Measurements from ENCODE around the gene PLEKHA8. TPM values are rescaled to one million over a fixed set of nuclear protein-coding genes. Genes with fewer than 3 reads are reported as not detected.

The PLEKHA8 gene, protein sequence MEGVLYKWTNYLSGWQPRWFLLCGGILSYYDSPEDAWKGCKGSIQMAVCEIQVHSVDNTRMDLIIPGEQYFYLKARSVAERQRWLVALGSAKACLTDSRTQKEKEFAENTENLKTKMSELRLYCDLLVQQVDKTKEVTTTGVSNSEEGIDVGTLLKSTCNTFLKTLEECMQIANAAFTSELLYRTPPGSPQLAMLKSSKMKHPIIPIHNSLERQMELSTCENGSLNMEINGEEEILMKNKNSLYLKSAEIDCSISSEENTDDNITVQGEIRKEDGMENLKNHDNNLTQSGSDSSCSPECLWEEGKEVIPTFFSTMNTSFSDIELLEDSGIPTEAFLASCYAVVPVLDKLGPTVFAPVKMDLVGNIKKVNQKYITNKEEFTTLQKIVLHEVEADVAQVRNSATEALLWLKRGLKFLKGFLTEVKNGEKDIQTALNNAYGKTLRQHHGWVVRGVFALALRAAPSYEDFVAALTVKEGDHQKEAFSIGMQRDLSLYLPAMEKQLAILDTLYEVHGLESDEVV
- total RNA-seq: 5.7 TPM
- long read RNA-seq, partial matches to known transcripts: 0 of 8 reads
- long read RNA-seq, other reads (novel, unspliced or antisense): 5 of 8 reads

DNA sequence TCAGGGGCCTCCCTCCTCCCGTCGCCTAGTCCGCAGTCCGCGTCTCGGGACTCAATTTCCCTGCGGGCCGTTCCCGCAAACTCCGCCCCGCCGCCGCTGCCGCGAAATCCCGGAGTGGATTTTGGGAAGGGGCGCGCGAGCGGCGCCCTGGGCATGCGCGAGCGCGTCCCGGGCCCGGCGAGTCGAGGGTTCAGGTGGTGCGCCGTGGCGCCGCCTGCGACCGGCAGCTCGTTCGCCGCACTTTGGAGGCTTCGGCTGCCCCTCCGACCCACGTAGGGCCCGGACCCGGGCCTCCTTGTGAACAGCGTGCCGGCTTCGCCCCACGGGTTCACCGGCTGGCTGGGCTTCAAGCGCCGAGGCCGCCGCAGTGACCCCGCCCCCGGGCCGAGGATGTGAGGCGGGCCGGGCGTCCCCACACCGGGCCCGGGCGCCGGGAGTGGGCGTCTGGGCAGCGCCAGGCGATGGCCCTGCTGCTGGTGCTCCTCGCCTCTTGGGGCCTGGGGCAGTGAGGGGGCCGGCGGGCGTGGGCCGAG lies at the start of gene PLEKHA8:
Gene PLEKHA8, plus strand, starts transcription at position 197 of the 533 bp plus-strand sequence. CDS start 351 bp downstream, outside the sequence.
- peak; percentile 94 for DNase-seq (ENCODE audit: low spot score)
- intact Hi-C loops (cut with DNase I): loop anchor here (2.0 to 5.0 kb wide), 3 partner anchors 39 to 166 kb away; partner anchors contain the start of gene SCRN1

DNA sequence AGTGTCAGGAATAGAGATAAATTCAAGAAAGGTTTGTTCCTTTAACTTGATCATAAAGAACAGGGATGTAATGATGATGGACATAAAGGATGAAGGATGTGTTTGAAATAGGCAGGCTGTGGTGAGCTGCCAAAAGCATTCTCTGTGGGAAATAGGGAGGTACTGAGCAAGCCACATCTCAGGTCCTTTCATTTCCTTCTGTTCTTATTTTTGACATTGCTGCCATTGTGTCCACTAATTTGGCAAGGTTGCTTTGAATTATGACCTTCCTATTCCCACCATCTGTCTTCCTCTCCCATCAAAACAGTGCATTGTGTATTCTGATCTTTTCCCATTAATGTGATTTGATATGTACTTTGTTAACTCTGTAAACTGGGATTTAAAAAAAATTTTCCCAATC lies 48.1 kb upstream of the PLEKHA8 start:
- no peak for DNase-seq (ENCODE audit: low spot score)
- intact Hi-C loops (cut with DNase I): no loop called here

DNA sequence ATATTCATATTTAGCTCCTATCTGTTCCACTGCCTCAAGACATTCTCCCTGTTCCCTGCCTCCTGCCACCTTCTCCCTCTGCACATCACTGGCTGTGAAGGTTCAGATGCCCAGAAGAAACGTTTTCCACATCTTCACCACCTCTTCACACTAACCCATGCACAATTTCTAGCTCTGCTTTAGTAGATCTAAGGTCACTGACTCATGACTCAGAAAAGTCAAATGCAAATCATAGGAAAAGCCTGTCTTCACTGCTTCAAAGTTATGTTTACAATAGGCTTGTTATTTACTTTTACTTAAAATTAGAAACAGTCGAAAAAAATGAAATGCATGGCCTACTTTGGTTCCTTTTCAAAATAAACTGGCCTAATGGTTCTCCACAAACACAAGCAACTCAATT lies 41.1 kb upstream of the PLEKHA8 start:
- intact Hi-C loops (cut with DNase I): no loop called here
- DNase-seq (ENCODE audit: low spot score): no peak

DNA sequence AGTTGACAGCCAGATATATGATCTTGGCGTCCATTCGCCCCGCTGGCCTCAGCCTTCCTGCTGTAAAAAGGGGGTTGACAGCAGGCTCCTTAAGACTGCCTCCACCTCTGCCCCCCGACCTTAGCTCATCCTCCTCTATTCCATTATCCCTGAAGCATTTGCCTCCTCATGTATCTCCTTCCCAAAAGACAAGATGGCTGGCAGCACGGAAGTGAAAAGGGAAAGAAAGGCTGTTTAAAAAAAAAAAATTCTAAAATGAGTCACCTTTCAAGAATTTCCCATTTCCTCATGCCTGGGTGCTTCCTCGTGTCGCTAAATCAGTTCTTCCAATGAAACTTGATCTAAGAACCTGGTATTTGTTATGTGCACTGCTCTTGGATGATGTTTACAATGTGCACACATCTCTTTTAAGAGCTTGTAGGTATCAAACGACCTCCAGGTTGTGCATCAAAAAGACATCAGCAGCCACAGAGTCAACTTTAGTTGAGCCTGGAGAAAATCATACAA lies 40.3 kb upstream of the PLEKHA8 start:
- DNase-seq (ENCODE audit: low spot score): no peak
- intact Hi-C loops (cut with DNase I): loop anchor here (2.0 kb wide), 1 partner anchor 41 kb away; the partner anchor contains the start of gene PLEKHA8

DNA sequence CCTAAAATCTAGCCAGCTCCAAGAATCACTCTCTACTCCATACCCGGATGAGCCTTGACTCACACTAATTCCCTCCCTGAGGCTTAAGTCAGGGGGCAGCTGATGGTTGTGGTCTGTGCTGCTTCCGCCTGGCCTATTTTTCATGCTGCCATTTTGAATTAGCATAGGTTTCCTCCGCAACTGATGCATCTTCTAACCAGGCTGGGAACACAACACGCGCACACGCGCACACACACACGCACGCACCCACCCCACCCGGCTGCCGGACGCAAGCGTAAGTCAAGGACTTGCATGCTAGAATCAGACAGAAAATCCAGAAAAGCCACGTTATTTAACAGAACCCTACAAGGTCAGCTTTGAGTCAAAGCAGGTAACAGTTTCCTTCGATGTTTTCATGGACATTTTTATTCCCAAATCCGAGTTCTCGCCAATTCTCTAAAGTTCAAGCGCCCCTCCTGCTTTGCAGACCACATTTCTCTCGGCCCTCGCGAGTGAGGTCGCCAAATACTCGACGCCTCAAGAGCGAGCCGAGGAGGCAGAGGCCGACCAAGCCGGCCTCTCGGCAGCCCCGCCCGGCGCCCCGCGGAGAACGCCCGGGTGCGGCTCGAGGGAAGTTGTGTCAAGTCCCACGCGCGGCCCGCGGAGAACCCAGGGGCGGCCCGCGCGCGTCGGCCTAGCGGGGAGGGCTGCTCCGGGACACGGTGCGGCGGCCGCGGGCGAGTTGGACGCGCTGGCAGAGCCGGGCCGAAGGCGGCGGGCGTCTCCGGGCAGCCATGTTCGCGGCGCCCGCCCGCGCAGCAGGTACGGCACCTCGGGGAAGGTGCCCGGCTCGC lies 39.6 kb upstream of the PLEKHA8 start:
- DNase-seq (ENCODE audit: low spot score): peak; percentile 89
- intact Hi-C loops (cut with DNase I): loop anchor here (2.0 kb wide), 1 partner anchor 40 kb away; the partner anchor contains the start of gene PLEKHA8

DNA sequence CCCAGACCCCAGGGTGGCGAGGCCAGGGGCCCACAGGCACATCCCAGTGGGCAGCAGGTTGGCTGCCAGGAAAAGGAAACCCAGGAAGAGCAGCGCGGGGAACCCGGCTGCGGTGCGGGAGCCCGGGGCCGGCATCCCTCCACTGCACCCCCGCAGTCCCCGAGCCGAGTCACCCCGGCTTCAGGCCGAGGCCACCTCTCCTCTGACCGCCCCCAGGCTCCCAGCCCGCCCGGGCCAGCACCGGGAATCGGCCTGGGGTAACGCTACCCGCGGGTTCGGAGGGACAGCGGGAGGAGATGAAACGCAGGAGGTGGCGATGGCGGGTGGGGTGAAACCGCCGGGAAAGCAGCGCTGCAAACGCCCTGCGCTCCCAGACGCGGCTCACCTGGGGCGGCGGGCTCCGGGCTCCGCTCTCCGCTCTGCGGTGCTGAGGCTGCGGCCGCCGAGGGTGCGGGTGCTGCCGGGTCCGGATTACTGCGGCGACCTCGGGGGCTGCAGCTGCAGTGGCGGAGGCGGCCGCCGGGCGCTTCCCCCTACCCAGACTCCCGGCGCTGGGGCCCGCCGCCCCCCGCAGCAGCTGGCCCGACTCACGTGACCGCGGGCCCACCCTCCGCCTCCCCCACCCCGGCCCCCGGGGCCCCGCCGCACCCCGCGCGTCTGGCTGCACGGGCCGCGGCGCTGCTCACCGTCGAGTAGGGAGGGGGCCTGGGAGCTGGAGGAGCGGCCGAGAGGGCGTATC lies 38.8 kb upstream of the PLEKHA8 start, which contains the start of gene SCRN1:
Gene SCRN1, minus strand, starts transcription at position 545 of the 739 bp plus-strand sequence. CDS start 20,734 bp downstream, outside the sequence.
- DNase-seq (ENCODE audit: low spot score): no peak
- intact Hi-C loops (cut with DNase I): loop anchor here (2.0 kb wide), 1 partner anchor 39 kb away; the partner anchor contains the start of gene PLEKHA8

DNA sequence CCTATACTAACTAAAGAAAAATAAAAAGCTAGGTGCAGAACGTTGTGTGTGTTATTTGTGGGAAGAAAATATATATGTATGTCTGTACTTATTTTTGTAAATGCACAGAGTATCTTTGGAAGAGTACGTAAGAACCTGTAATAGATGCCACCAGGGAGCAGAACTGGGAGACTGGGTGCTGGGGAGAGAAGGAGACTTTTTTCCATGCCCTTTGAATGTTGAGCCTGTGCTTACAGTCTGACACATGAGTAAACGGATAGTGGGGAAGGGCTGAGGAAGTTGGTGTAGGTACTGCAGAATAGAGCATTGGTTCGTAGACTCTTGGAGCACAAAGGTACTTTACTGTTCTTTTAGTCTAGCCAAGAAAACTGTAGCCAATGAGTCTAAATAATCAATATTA lies 37.3 kb upstream of the PLEKHA8 start:
- no peak for DNase-seq (ENCODE audit: low spot score)
- intact Hi-C loops (cut with DNase I): no loop called here

DNA sequence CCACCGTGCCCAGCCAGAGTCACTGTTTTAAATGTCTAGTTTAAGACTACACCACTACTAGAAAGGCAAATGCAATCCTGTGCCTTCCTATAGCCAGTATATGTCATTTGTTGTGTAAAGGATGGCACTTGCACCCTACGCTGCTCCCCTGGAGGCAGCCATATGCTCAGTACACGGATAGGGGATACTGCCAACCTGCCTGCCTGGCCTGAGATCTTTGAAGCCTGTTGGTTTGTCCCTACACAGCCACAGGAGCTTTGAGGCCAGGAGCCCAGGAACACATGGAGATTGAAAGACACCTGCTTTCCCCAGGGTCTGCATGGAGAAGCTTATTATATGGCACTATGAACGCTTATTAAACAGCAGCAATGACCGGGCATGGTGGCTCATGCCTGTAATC lies 36.3 kb upstream of the PLEKHA8 start:
- intact Hi-C loops (cut with DNase I): no loop called here
- DNase-seq (ENCODE audit: low spot score): no peak

DNA sequence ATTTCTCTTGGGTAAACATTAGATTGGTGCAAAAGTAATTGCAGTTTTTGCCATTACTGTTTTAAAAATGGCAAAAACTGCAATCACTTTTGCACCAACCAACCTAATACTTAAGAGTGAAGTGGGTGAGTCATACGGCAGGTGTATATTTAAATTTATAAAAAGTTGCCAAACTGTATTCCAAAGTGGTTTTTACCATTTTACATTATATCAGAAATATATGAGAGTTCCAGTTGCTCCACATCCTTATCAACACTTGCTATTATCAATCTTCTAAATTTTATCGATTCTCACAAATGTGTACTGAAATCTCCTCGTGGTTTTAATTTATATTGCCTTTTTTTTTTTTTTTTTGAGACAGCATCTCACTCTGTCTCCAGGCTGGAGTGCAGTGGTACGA lies 35.1 kb upstream of the PLEKHA8 start:
- intact Hi-C loops (cut with DNase I): no loop called here
- no peak for DNase-seq (ENCODE audit: low spot score)

DNA sequence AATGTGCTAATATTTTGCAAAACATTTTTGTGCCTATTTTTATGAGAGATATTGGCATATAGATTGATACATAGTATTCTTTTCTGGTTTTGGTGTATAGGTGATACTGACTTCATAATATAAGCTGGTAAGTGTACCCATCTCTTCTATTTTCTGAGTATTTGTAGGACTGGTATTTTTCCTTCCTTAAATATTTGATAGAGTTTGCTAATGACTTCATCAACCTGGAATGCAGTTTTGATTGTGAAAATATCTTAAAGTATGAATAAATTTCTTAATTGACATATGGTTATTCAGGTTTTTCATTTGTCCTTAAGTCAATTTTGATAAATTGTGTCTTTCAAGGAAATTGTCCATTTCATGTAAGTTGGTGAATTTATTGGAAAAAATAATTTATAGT lies 32.6 kb upstream of the PLEKHA8 start:
- intact Hi-C loops (cut with DNase I): no loop called here
- DNase-seq (ENCODE audit: low spot score): no peak

DNA sequence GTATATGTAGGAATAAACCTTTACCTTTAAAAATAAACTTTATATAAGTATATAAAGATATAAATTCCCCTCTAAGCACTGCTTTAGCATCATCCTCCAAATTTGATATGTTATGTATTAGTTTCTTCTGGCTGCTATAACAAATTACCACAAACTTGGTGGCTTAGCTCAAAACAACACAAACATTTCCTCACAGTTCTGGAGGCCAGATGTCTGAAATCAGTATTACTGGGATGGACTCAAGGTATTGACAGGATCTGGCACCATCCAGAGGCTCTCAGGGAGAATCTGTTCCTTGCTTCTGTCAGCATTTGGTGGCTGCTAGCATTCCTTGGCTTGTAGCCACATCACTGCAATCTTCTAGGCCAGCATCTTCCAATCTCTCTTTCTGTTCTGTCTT lies 31.9 kb upstream of the PLEKHA8 start:
- intact Hi-C loops (cut with DNase I): no loop called here

DNA sequence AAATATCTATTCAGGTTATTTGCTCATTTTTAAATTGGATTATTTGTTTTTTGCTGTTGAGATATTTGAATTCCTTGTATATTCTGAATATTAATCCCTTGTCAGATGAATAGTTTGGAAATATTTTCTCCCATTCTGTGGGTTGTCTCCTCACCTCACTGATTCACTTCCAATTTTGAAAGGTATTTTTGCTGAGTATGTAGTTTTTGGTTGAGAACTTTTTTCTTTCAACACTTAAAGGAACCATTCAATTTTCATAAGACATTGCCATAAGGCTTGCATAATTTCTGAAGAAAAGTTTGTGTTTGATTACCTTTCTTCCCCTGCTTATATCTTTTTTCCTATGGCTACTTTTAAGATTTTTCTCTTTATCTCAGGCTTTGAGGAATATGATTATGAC lies 29.7 kb upstream of the PLEKHA8 start:
- no peak for DNase-seq (ENCODE audit: low spot score)
- intact Hi-C loops (cut with DNase I): no loop called here

More for the DNA sequence above, 31.9 kb upstream of the PLEKHA8 start:
- no peak for DNase-seq (ENCODE audit: low spot score)

DNA sequence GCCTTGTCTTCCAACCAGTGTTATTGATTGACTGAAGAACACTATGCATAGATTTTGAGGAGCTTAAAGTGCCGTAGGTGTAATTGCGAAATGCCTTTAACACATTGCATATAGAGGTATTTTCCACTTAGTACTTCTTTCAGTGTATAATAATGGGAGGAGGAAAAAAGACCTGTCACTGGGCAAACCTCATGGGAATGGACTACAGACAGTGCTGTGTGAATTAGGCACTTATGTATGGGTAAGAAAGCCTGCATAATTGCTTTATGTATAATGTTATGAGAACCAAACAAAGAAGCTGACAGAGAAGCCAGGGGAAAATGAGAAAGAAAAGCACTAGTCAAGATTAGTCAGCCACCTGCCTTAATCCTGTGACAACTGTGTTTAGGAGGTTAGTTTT lies 26.2 kb upstream of the PLEKHA8 start:
- no peak for DNase-seq (ENCODE audit: low spot score)
- intact Hi-C loops (cut with DNase I): no loop called here

DNA sequence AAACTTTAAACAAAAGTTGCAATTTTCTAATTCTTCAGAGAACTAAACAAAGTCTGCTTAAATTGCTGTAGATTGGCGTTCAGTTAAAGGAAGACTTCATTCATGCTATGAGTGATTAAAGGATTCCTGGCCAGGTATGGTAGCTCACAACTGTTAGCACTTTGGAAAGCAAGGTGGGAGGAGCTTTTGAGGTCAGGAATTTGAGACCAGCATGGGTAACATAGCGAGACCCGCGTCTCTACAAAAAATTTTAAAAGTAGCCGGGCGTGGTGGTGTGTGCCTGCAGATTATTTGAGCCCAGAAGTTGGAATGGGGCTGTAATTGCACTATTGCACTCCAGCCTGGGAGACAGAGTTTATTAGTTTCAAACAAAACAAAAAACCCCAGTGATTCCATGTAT lies 25.1 kb upstream of the PLEKHA8 start:
- DNase-seq (ENCODE audit: low spot score): no peak
- intact Hi-C loops (cut with DNase I): no loop called here

DNA sequence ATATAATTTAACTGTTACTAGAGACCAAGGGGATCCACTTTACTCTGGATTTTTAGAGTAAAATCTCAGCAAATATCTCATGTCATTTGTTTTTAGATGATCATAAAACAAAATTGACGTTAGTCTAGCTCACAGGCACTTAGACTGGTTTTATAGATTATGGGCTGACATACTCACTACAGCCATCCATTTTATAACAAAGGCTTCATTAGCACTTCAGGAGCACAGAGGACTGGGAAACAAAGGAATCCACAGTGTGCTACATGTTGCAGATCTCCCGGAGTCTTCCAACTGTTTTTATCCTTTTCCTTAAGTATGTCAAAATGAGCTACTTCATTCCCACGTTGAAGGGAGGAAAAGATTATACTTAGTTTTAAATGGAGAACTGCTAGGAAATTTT lies 22.7 kb upstream of the PLEKHA8 start:
- intact Hi-C loops (cut with DNase I): no loop called here
- DNase-seq (ENCODE audit: low spot score): no peak

DNA sequence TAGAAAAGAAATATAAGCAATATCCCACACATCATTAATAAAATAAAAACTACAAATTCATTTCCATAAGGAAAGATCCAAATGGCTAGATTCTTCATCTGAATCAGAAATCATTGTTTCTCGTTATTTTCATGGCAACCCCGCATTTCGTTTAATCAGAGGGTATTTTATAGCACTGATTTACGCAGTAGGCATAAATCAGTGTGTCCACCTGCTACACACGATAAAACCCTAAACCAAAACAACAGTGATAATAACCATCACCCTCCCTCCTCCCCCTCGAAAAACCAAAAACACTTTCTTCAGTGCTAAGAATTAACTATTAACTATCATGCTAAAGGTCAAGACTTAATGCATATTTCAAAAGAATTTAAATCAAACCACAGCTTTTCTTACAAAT lies 18.2 kb upstream of the PLEKHA8 start:
- intact Hi-C loops (cut with DNase I): no loop called here
- DNase-seq (ENCODE audit: low spot score): no peak

DNA sequence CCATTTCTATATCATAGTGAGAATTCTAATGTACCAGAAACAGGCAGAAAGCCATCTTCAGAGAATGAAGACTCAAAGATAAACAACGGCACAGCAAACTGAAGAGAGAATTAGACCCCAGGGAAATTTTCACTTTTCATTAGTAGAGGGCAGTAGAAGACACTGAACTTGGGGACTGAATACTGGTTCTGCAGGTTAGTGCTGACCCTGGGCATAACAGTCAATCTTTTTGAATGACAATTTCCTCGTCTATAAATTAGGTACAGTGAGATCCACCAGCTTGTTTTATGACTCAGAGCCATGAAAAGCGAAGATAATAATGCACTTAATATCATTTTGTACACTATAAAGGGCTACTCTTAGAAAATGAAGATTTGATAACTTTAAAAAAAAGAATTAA lies 15.5 kb upstream of the PLEKHA8 start:
- no peak for DNase-seq (ENCODE audit: low spot score)
- intact Hi-C loops (cut with DNase I): no loop called here

DNA sequence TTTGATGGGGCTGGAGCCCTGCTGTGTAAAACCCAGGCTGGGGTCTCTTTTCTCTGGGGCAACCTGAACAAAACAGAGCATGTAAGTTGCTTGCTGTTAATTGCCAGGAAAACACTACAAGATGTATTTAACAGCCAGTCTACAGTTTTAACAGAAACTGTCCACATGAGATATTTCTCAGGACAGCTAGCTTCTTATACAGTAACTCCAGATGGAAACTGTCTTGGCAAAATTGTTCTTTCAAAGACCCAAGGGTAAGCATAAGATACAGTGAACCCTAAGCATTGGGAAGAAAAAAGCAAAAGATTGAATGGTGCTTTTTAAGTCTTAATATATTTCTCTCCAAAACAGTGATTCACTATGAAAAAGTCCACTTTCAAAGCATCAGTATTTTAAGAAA lies 9.8 kb upstream of the PLEKHA8 start:
- intact Hi-C loops (cut with DNase I): no loop called here
- no peak for DNase-seq (ENCODE audit: low spot score)

DNA sequence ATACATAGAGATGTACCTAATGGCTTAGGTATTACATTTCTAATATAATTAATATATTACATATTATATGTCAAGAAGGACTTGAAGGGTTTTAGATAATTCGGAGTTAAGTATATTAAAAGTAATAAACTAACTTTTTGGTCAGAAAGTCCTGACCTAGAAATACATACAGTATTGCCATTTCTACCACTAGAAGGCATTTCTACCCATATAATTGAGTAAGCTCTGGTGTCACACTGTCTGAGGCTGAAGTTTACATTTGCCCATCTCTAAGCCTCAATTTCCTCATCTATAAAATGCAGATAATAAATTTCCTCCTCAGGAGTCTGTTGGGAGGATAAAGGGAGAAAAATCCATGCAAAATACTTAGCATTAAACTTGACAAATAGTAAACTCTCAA lies 8.8 kb upstream of the PLEKHA8 start:
- no peak for DNase-seq (ENCODE audit: low spot score)
- intact Hi-C loops (cut with DNase I): no loop called here

Data from cardiac septum (tissue), 1 donor.